Stimulated activated CD4-positive, alpha-beta T cell treated with anti-CD3 and anti-CD28 coated beads, Interleukin-12 subunit alpha, Interleukin-12 subunit beta, amount 100 ng/mL, for 24 hours (primary cell): ENCODE measurements around the gene DENND2D.

Source experiments
- DNase-seq, 2 experiments: peaks; one replicate each; pipeline ENCODE4 v3.0.0-alpha.2; 2020; ENCODE audit warnings: low read depth in 2 of 2

DENND2D gene

DNA sequence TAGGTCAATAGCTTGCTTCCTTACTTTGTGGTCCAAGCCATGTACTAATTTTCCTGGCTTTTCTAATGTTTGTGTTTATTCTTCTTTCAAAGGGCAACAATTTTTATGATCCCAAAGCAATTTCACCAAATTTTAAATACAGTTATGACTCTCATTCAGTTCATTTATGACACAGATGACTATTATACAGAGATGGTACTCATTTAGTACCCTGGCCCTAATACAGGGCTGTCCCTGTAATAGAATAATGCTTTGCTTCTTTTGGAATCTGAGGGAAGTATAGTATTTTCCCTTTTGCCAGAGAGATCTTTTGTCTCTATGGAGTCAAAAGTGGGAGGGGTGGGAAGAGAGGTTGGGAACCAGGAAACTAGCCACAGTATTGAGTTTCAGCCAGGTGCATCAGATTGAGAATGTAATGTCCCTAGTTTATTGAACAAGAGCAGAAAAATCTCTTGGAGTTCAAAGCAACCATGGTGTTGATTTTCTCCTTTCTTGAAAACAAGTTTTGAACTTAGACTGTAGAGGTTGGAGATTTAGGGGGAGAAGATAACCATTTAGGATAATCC is 20.4 kb downstream of the DENND2D start:
- no peak for DNase-seq

DNA sequence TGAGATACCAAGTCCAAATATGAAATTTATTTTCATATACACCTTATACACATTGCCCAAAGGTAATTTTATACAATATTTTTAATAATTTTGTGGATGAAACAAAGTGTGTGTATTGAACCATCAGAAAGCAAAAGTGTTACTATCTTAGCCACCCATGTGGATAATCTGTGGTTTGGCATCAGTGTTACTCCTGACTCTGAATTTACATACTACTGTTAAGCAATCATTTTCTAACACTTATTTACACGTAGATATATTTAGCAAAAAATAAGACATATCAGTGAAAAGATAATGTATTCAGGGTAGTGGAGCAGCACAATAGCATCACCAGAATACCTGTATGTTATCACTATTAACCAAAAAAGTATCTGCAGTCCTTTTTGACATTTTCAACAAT is 23.8 kb downstream of the DENND2D start:
- DNase-seq, result no peak

DNA sequence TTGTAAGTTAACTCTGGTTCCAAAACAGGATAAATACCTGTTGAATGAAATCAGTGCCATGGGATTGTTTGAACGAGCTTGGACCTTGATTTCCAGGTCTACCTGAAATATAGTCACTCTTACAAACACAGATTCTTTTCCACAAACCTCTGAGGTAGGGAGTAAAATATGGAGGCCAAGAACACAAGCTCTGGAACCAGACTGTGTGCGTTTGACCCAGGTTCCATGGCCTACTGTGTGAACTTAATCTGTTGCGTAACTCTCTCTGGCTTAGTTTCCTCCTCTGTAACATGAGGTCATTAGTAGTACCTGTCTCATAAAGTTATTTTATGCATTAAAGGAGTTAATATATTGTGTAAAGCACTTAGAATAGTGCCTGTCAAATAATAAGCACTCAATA is 25.1 kb downstream of the DENND2D start:
- DNase-seq, result no peak

DNA sequence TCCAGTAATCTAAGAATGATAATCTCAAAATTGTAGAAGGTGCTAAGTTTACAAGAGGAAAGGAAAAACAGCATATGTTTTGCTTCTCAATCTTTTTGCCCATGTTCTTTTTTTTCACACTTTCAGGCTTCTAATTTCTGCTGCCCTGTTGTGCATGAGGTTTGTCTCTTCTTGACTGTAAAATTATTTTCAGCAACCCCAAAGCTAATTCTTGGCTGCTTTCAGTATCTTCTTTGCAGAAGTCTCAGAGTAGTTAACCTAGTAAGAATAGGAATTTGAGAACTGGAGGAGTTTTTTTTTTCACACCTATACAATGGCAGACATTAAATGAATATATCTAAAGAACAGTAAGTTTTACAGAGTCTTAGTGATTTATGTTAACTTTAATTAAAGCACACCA is 26.4 kb downstream of the DENND2D start:
- no peak for DNase-seq

DNA sequence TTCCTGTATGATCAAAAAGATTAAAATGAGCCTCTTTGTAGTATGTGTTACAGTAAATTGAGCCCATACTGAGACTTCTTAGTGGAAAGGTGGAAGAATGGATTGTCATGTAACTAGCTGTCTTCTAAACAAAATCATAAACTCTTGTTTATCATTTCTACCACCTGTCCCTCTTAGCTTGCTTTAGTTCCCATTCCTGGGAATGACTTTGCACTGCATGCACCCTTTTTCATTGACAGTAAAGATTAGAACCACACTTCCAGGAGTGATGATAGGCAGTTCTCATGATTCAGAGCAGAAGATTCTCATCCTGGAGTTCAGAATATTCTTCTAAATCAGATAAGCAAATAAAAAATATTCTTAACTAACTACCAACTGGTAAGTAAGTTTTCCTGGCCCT is 28.0 kb downstream of the DENND2D start:
- no peak for DNase-seq

DNA sequence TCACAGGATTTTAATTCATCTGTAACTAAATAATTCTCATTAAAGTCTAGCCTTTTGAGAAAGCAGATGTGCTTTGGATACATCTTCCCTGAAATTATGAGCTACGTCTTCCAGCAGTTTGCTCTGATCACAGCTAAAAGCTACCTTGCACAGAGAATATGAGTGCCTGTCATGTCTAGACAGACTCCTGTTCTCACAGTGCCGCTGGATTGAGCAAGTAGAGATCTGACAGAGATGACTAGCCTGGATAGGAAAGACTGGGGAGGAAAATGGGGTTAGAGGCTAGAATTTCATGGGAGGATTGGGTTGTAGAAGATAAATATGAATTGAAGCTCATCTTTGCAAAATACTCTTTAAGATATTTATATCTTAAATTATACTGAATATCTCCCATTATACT is 36.3 kb downstream of the DENND2D start:
- no peak for DNase-seq

DNA sequence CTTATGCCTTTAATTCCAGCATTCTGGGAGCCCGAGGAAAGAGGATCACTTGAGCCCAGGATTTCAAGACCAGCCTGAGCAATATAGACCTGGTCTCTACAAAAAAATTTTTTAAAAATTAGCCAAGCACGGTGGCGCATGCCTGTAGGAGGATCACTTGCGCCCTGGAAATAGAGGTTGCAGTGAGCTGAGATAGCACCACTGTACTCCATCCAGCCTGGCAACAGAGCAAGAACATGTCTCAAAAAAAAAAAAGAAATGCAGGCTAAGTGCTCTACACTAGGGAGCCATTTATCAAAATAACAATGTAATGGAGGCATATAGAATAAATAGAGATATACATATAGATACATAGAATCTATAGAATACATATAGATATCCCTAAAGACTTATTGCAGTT is 37.1 kb downstream of the DENND2D start:
- no peak for DNase-seq

DNA sequence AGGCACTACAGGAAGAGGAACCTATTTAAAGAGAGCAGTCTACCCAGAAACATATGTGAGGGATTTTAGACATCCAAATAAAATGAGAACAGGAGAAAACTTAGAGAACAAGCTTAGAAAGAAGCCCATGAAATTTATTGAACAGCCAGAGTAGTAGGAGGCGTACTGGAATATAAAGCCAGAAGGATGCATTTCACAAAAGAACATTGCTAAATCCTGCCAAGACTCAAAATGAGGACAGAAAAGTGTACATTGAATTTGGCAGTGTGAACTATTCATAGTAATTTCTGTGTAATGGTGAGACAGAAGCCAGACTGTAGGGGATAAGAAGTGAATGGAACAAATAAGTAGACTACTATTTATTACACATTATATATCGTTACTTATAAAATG is 38.0 kb downstream of the DENND2D start:
- no peak for DNase-seq

DNA sequence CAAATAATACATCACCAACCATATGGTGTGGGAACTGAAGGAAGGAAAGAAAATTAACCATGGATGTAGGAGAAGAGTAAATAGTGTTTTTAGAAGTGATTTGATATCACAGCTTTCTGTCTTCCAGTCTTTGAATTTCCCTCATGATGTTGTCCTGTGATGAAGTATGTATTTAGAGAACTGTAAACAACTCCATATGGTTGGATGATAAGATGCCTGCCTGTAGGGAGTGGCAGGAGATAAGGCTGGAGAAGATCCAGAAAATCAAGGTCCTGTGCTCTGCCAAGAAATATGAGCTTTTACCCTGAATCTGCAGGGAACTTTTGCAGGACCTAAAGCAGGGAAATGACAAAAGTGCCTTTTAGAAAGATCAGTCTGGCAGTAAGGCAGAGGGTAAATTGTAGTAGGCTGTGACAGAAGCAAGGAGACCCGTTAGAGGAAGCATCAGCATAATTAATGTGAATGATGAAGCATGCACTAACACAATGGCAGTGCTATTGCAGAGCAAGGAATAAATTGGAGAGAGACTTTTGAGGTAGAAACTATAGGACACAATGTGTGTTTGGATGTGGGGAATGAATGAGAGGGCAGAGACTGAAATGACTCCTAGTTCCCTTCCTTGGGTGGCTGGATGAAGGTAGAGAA is 38.5 kb downstream of the DENND2D start:
- DNase-seq, result no peak

DNA sequence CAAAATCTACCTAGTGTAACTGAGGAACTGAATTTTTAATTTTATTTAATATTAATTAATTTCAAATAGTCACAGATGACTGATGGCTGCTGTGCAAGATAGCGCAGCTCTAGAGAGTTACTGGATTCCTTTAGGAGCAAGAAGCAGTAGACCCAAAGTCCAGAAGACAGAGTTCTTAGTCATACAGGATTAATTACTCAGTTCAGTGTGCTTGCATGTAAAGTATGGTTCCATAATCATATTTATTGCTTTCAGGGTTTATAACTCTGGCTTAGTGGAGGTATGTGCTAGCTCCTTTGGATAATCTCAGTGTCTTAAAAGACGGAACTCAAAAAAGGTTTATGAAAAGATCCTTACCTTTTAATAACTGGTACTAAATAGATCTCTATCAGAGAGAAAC is 43.0 kb downstream of the DENND2D start:
- no peak for DNase-seq

DNA sequence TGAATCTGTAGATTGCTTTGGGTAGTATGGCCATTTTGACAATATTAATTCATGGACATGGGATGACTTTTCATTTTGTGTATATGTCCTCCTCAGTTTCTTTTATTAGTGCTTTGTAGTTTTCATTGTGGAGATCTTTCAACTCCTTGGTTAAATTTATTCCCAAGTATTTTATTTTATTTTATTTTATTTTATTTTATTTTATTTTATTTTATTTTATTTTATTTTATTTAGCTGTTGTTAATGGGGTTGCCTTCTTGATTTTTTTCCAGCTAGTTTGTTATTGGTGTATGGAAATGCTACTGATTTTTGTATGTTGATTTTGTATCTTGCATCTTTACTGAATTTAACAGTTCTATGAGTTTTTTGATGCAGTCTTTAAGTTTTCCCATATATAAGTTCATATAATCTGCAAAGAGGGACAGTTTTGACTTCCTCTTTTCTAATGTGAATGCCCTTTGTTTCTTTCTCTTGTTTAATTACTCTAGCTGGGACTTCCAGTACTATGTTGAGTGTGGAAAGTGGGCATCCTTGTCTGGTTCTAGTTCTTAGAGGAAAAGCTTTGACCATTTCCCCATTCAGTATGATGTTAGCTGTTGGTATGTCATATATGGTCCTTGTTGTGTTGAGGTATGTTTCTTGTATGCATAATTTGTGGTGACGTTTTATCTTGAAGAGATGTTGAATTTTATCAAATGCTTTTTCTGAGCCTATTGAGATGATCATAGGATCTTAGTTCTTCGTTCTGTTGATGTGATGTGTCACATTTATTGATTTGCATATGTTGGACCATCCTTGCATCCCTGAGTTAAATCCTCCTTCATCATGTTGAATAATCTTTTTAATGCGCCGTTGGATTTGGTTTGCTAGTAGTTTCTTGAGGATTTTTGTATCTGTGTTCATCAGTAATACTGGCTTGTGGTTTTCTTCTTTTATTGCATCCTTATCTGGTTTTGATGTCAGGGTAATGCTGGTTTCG is 46.1 kb downstream of the DENND2D start:
- DNase-seq, result no peak

DNA sequence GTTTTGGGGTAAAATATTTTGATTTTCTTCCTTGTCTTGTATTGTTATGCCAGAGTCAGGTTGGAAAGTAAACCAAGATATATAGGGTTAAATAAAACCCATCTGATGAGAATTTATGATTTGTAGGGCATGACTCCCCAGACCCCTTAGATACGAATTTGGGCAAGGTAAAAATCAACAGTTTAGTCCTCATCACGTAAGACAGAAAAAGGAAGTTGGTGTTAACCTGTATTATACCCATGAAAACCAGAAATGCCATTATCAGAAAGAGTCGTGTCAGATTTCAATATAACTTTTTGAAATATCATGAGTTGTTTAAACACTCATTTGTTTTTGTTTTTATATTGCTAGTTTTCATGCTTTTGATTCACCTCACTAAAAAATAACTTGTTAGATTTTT is 48.6 kb downstream of the DENND2D start:
- DNase-seq, result no peak

DNA sequence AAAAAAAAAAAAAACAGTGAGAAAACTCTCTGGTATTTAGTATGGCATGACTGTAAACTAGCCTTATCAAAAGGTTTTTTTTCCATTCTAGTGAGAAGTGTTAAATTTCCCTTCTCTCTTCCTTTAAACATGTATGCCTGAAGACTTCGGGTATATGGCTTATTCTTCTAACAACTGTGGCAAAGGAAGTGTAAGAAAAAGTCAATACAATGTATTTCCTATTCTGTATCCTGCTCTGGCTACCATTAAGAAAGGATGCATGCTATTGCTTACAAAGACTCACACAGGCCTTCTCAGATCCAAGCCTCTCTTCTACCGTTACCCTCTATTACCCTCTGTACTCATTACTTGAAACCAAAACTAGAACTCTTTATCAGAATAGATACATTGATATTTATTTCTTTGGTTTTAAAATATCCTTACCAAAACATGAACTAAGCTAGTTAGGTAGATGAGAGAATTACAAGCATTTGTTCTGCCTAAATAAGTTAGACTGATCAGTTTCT is 52.0 kb downstream of the DENND2D start:
- no peak for DNase-seq

DNA sequence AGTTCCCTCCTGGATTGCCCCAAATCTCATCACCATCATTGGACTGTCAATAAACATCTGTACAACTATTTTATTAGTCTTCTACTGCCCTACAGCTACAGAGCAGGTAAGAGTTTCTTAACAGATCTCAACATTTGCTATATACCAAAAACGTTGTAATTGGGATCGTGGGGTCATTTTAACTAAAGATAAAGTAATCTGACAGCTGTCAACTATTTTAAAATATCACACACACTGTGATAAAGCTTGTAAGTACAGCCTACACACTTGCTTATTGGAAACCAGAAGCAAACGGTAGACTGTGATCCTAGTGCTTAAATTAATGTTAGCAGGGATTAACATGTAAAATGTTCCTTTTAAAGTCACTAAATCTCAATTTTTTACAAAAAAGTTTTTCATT is 52.5 kb downstream of the DENND2D start:
- DNase-seq, result no peak

DNA sequence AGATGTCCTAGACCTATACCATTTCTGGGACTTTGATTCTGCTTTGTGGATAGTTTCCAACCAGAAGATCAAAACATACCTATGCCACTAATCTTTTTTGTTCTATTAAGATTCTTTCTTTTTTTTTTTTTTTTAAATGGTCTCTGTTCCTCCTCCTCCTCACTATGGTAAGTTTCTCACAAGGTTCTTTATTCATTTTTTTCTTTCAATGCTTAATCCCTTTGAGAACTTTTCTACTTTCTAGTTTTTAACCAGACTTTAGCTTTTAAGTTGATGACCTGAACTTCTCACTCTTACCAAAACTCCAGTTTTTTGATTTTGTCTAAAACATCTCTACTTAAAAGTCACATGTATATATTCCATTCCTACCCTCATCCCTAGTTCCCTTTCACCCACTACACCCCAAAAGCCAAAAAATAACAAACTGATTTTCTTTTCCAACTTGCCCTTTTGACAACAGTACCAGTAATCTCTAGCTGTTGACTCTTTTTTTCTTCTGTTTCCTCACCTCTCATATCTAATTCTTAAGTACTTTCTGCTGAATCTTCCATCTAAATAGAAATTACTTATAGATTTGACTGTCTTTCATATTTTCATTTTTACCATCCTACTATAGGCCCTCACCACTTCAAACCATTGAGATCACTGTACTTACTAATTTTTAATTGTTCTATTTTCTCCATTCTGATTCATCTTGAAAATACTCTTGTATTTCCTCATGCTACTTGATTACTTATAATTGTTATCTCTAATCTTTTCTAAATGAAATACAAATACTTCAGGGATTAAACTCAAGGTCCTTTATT is 54.3 kb downstream of the DENND2D start:
- no peak for DNase-seq

DNA sequence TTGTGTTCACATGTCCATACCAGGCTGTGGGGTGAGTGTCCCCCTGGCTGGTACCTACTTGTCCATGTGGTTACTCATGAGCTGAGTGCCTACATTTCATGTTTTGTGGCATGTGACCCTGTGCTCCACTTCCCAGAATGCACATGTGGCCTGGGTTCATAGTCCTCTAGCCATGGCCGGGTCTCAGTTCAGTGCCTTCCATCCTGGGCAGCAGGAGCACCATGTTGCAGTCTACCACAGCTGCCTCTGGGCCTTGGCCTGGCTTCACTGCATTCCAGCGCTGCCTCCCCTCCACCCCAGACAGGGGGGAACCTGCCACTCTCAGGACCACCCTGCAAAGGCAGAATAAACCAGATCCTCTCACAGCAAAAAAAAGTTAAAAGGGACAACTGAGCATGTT is 54.9 kb downstream of the DENND2D start:
- DNase-seq, result no peak

DNA sequence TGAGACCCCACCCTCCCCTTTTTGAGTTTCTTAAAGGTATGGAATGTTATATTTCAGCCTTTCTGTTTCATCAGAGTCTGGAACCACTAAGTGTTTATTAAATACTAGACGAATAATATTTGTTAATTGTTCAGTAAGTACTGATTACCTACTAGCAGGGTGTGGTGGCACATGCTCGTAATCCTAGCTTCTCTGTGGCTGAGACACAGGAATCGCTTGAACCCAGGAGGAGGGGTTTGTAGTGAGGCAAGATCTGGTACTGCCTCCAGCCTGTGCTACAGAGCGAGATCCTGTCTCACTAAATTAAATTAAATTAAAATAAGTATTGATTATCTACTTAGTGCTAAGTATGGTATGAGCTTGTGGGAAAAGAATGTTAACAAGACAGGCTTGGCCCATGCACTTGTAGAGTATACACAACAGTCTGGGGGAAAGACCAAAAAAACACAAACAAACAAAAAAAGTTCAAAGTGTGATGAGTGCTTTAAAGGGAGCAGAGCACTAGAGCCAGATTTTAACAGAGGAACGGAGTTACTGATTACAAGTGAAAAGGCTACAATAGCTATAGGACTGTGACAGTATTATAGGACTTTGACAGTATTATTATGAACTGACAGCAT is 58.0 kb downstream of the DENND2D start:
- DNase-seq, result no peak

DNA sequence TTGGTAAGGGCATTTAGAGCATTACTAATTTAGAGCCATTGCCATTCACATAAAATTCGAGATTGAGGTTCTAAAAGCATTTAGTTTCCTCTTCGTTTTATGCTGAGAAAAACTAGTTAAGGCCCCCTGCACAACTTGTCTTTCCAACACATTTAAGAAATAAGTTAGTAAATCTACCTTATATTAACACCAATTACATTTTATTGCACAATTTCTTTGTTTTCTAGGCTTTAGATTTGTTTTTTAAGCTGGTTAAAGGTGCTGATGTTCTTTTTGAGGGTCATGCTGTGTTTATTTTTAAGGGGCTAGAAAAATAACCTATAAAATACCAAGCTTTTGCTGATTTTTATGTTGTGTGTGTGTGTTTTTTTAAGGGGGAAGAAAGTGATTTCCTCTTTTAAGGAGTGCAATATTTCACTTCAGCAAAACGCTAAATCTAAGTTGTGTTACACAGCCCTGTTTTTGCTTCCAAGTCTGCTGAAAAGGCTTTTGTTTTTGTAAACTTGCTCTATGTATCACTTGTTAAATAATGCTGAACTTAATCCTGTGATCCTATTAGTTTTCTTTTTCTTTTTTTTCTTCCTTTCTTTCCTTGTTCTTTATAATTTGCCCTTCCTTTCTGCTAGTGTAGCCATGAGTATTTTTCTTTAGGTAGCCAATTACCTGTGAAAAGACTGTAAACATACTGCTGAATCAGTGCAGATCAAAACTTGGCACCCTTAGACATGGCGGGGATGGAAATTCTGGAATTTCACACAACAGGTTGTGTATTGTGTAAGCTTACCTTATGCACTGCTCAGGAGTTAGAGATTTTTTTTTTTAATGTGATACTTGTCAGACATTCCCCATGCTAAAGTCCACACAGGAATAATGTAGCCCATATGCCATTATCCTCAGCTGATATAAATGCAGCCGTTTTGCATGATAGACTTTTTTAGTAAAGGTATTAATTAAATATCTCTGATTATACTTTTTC is 58.9 kb downstream of the DENND2D start:
- no peak for DNase-seq

DNA sequence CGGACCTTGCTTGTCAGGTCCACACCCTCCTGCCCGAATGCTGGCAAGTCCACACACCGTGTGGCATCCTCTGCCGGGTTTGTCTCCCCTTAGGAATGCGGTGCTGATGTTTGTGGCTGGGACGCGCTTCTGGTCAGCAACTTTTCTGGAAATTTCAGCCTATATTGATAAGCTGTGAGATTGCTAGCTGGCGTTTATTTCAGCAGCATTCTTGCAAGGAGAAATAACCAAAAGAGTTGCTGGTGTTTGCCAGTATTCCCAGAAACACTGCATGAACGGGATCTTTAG is 59.8 kb downstream of the DENND2D start:
- no peak for DNase-seq

DNA sequence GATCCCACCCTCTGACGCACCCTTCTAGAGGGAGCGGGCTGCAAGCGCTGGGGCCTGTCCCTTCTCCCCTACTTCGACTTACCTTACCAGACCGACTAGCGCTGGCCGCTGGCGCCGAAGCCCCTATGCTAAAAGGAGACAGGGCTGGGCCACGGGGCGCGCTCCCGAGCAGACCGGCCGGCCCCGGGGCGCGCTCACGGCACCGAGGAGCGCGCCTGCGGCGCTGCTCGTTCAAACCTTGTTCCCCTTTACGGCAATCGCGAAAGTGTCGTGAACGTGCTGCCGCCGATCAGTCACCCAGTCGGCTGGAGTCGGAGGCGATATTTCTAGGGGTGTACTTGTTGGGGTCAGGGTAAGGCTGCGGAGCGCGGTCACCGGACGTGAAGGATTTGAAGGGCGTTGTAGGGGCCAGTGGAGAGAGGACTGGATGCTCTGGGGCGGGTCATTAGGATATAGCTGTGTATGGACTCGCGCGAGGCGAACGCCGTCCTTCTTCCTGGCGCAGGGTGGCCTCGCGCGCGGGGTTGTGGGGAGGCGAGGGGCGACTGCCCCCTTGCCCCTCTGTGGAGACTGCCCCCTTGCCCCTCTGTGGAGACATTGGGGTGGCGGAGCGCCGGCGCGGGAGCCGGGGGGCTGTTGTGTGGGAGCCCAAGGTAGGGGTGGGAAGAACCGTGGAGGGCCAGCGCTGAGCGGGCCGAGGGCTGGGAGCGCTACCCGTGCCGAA is 60.3 kb downstream of the DENND2D start, which contains the start of the genes CEPT1 and DRAM2:
Gene CEPT1 (plus strand): TSS at position 268 of the 724 bp plus-strand sequence. CDS start 7,492 bp downstream, outside the sequence.
Gene DRAM2 (minus strand): TSS at position 138 of the 724 bp plus-strand sequence. CDS start 8,539 bp downstream, outside the sequence.
- peak; percentile 76 to 95 for DNase-seq
